Measurements from ENCODE around the gene TMEM163.

DNA sequence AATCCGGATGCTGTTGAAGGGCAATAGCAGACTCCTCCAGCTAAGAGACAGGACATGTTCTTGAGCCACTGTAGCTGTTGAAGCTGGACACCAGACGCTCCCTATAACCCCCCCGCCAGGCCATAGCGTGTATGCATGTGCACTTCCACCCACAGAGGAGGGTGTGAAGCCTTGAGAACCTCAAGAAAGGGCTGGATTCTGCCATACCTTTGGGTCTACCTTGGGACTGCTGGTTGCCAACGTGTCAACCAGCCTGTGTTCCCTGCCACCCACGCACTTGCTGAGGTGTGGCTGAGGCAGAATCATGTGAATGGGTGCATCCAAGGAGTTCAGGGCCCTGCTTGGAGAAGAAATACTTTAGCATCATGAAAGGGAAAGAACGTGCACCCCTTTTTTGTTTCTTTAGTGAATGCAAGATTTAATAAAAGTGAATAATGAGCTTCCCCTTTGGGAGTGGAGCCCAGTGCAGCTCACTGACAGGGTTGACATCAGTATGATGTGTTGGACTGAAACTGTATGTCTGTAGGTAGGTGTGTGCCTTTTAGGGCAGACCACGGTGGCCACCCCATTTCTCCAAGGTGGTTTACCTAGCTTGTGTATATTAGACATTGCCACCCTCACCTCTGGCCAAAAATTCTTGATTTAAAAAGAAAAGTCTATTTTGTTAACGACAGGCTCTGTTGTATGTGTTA lies 266.6 kb downstream of the TMEM163 start:
- TF ChIP-seq, protein P1, sequence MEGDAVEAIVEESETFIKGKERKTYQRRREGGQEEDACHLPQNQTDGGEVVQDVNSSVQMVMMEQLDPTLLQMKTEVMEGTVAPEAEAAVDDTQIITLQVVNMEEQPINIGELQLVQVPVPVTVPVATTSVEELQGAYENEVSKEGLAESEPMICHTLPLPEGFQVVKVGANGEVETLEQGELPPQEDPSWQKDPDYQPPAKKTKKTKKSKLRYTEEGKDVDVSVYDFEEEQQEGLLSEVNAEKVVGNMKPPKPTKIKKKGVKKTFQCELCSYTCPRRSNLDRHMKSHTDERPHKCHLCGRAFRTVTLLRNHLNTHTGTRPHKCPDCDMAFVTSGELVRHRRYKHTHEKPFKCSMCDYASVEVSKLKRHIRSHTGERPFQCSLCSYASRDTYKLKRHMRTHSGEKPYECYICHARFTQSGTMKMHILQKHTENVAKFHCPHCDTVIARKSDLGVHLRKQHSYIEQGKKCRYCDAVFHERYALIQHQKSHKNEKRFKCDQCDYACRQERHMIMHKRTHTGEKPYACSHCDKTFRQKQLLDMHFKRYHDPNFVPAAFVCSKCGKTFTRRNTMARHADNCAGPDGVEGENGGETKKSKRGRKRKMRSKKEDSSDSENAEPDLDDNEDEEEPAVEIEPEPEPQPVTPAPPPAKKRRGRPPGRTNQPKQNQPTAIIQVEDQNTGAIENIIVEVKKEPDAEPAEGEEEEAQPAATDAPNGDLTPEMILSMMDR (IDR thresholded peaks at IDR 0.05; ENCODE audit: poor library complexity, severe bottlenecking), result no peak
- no peak for TF ChIP-seq RAD21 (conservative IDR thresholded peaks at IDR 0.05)
